Activated T-cell treated with anti-CD3 and anti-CD28 coated beads for 48 hours (primary cell): Measurements from ENCODE around the gene MED27.
A peak's percentile ranks its signal among the peaks of the same experiment; 100 is the strongest.

Experiments
- DNase-seq: peaks from one replicate; pipeline ENCODE4 v3.0.0-alpha.2; 2020; ENCODE audit warnings: low read depth

Gene MED27

GRCh38 chr9:132079391-132080091 lies at the start of gene MED27:
Gene MED27 (minus strand): TSS chr9:132079867. CDS start chr9:132079844, 23 bp downstream.
- peak; percentile 88 for DNase-seq

- no peak for DNase-seq
Measured at GRCh38 chr9:132127888-132128534, 48.3 kb upstream of the MED27 start.

GRCh38 chr9:132126680-132127236 lies 47.1 kb upstream of the MED27 start:
- DNase-seq: no peak

GRCh38 chr9:132125944-132126679 lies 46.4 kb upstream of the MED27 start:
- peak; percentile 17 for DNase-seq

GRCh38 chr9:132125361-132125760 lies 45.7 kb upstream of the MED27 start:
- no peak for DNase-seq

- DNase-seq: no peak
Measured at GRCh38 chr9:132124800-132125199, 45.1 kb upstream of the MED27 start.

GRCh38 chr9:132121021-132121420 lies 41.4 kb upstream of the MED27 start:
- DNase-seq: no peak

- DNase-seq: no peak
Measured at GRCh38 chr9:132117694-132118093, 38.0 kb upstream of the MED27 start.

- no peak for DNase-seq
Measured at GRCh38 chr9:132116583-132116982, 36.9 kb upstream of the MED27 start.

- DNase-seq: peak; percentile 25
Measured at GRCh38 chr9:132114102-132114707, 34.5 kb upstream of the MED27 start.

GRCh38 chr9:132109291-132109690 lies 29.6 kb upstream of the MED27 start:
- no peak for DNase-seq

GRCh38 chr9:132108728-132109127 lies 29.1 kb upstream of the MED27 start:
- DNase-seq: no peak

- DNase-seq: no peak
Measured at GRCh38 chr9:132099741-132100407, 20.2 kb upstream of the MED27 start.

GRCh38 chr9:132099167-132099566 lies 19.5 kb upstream of the MED27 start:
- no peak for DNase-seq

- DNase-seq: no peak
Measured at GRCh38 chr9:132094314-132094791, 14.7 kb upstream of the MED27 start.

- DNase-seq: no peak
Measured at GRCh38 chr9:132090771-132091170, 11.1 kb upstream of the MED27 start.

- DNase-seq: no peak
Measured at GRCh38 chr9:132087438-132088030, 7.9 kb upstream of the MED27 start.

- no peak for DNase-seq
Measured at GRCh38 chr9:132082188-132082587, 2.5 kb upstream of the MED27 start.

GRCh38 chr9:132078699-132079356 lies 839 bp downstream of the MED27 start:
- DNase-seq: no peak

GRCh38 chr9:132077881-132078698 lies 1.6 kb downstream of the MED27 start:
- DNase-seq: peak; percentile 14
